ENCODE measurements around the gene BOLA1.
"Not testable (repeated sequence)": the region's sequence is repeated elsewhere in the genome, so short reads cannot be mapped to it uniquely, and the experiment has no call there.

The BOLA1 gene

DNA sequence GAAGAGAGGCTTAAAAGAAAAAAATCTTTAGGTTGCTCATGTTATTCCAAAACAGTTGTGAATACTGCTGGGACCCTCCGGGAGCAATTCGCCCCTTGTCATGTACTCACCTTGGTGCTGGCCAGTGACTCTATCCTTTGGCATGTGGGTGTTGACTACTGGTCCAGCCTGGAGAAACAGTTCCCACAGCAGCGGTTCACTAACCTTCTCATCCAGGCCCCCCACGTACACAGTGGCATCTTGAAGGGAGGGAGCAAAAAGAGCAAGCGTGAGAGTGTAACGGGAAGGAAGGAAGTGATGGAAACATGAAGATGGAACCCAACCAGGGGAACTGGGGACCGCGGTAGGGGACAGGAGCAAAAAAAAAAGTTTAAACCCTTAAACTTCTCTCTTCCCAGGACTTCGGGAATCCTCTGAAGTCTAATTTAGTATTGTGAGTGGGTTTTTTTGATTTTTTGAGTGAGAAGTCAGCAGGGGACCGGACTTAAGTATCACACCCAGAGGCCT, 27.7 kb downstream of the BOLA1 start:
- DNase-seq (ENCODE audit: low read depth), result no peak
- peak overlapping the region; percentile 70 for H3K4me3 ChIP-seq (ENCODE audit: low read depth, low read length)

DNA sequence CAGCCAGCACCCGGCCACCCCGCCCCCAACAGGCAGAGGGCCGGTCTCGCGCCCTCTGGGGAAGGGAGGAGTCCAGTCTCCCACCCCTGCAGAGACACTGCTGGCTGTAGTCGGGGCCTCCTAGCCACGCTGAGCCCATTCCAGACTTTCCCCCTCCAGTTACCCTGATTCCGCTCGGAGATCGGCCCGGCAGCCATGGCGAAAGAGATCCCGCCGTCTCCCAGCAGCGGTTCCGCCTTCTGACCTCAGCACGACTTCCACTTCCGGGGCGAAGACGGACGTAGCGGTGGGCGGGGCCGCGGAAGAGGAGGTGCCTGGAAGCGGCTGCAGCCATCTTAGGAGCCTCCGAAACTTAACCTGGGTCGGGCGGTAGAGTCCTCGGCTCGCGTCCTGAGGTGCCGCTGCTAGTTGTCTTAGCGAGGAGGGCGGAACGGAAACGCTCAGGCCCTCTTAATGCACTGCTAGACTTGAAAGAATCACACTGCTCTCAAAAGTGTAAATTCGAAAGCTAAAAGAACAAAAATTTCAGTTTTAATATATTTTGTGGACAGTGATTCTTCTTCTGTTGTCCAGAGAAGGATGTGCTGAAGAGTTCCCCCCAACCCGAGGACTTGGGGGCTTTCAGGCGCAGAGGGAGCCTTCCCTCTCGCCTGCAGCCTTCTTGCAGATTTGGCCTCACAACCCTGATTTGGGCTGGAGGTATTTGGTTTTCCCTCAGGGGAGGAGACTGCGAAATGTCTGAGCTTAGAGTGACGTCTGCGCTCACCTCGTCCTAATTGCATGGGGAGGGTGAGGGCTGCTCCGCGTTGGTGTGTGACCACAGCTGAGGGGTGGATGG, 28.4 kb downstream of the BOLA1 start, which contains the start of gene SF3B4:
TSS of gene SF3B4 (minus strand) at position 241 of the 838 bp plus-strand sequence. CDS start at position 197, 44 bp downstream.
- H3K4me3 ChIP-seq (ENCODE audit: low read depth, low read length), result peak within 1 kb of the TSS; percentile 70
- DNase-seq (ENCODE audit: low read depth), result peak; percentile 67

DNA sequence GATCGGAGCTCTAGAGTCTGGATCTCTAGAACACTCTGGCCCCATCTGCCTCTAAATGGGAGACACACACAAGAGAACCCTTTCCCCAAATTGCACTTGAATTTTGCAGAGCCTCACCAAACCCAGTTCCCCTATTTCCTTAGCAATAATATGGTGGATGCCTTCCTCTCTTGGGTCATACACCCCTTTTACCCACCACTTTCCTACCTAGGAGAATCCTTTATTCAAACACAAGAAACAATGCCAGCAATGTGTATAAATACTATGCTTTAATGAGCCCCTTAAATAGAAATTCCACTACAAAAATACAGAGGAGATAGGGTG, 29.0 kb downstream of the BOLA1 start:
- H3K4me3 ChIP-seq (ENCODE audit: low read depth, low read length), result peak overlapping the region; percentile 70
- no peak for DNase-seq (ENCODE audit: low read depth)

DNA sequence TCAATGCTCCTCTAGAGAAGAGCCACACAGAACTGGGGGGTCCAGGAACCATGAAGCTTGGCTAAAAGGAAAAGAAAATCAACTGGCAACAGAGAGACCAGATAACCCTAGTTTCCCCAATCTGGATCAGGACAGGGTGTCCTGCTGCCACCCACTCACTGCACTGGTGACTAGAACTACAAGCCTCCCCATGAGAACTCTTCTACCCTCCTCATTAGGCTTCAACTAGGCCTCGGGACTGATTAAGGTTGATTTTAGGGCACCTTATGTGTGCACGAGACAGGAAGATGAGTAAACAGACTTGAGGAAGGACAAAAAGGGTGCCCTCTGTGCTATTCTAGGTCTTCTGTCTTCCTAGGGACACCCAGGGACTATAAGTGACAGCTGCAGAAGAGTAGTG, 30.5 kb downstream of the BOLA1 start:
- DNase-seq (ENCODE audit: low read depth), result no peak
- H3K4me3 ChIP-seq (ENCODE audit: low read depth, low read length), result no peak overlapping the region

DNA sequence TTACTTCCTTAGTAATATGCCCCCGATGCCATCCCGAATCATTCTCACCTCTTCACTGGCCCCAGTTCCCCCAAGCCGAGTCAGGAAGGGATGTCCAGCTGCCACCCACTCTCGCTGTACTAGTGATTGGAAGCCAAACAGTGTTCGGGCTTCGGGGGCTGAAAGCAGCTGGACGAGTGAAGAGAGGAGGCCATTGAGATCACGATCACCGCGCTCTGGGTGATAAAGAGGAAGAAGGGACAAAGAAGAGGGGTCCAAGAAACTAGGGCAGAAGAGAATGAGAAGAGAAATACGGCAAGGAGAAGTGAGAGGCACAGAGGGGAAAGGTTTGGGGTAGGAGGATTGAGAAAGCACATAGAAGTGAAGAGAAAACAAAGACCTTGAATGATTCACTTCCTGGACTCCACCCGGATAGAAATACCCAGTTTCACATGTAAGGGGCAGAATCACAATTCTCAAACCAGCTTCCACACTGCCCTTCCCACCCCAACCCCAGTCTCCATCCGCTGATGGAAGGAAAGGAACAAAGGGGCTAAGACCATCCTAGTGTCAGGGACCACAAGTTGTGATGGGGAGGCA, 31.9 kb downstream of the BOLA1 start:
- no peak overlapping the region for H3K4me3 ChIP-seq (ENCODE audit: low read depth, low read length)
- no peak for DNase-seq (ENCODE audit: low read depth)

DNA sequence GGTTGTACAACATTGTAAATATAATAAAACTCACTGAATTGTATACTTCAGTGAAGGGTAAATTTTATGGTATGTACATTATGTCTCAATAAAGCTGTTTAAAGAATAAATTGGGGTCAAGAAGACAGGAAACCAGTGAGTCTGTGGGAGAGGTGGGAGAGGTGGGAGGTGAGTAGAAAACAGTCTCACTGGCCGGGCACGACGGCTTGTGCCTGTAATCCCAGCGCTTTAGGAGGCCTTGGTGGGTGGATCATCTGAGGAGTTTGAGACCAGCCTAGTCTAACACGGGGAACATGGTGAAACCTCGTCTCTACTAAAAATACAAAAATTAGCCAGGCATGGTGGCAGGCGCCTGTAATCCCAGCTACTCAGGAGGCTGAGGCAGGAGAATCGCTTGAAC, 33.1 kb downstream of the BOLA1 start:
- H3K4me3 ChIP-seq (ENCODE audit: low read depth, low read length), result no peak overlapping the region
- no peak for DNase-seq (ENCODE audit: low read depth)

DNA sequence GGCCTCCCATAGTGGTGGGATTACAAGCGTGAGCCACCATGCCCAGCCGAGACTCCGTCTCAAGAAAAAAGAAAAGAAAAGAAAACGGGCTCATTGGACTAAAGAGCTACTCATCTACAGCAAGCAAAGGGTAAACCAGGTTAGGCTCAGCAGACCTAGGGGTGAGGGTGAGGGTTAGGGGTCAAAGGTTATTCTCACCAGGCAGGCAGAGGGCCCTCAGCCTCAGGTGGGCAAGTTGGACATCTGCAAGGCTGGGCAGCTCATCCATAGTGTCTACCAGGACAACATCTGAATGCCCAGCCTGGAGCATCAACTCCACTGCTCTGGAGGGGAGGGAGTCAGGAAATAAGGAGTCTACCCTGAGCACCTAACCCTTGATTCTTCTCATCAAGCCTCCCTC, 33.8 kb downstream of the BOLA1 start:
- no peak overlapping the region for H3K4me3 ChIP-seq (ENCODE audit: low read depth, low read length)
- no peak for DNase-seq (ENCODE audit: low read depth)

DNA sequence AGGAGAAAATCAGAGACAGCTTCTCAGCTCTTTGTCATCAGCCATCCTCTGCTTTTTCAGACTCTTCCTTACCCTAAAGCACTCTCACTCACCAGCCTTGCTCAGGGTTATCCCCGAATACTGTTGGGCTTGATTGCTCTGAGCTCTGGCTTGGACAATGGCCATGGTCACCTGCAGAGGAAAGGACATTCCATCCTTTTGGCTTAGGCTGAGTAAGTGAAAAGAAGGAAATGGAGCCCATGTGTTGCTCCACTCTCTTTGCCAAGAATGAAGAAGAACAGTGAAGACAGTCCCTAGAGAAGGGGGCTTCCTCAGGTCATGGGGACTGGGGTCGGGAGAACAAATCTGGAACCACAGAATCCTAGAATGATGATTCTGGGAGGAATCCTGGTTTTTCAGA, 35.0 kb downstream of the BOLA1 start:
- DNase-seq (ENCODE audit: low read depth), result no peak

DNA sequence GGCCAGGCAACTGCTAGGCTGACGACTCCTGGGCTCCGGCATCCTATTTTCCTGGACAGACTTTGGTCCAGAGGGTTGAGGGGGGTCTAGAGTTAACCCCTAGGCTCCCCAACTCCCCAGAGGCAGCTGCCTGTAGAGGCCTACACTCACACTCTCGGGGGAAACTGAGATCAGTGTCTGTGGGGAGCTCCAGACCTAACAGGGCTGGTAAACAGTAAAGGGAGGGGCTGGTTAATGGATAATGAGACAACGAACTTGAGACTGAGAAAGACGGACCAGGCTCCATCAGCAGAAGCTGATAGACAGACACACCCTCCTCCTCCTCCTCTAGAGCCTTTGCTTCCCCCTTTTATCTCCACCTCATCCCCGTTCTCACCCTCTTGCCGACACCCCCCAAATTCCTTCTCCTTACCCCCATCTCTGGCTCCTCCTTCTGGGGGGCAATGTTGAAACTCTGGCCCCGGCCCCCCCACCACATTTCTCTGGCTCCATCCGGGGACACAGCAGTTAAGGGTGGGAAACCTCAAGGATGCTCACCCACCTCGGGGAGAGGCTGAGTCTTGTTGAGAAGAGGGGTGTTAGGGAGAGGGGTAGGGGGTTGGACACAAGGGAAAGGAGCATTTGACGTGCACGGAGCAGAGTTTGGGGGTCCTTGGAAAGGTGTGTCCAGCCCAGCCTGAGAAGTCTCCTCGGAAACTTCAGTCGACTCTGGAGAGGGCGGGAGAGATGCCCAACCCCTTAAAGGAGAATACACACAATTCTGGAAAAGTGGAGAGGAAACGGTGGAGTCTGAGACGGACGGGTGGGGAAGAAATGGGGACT, 37.0 kb downstream of the BOLA1 start, which contains the start of gene MTMR11:
TSS of gene MTMR11 (minus strand) at position 710 of the 822 bp plus-strand sequence. CDS start at position 478, 232 bp downstream.
- peak within 1 kb of the TSS; percentile 72 for H3K4me3 ChIP-seq (ENCODE audit: low read depth, low read length)
- no peak for DNase-seq (ENCODE audit: low read depth)

More for the DNA sequence above, 35.0 kb downstream of the BOLA1 start:
- no peak overlapping the region for H3K4me3 ChIP-seq (ENCODE audit: low read depth, low read length)

DNA sequence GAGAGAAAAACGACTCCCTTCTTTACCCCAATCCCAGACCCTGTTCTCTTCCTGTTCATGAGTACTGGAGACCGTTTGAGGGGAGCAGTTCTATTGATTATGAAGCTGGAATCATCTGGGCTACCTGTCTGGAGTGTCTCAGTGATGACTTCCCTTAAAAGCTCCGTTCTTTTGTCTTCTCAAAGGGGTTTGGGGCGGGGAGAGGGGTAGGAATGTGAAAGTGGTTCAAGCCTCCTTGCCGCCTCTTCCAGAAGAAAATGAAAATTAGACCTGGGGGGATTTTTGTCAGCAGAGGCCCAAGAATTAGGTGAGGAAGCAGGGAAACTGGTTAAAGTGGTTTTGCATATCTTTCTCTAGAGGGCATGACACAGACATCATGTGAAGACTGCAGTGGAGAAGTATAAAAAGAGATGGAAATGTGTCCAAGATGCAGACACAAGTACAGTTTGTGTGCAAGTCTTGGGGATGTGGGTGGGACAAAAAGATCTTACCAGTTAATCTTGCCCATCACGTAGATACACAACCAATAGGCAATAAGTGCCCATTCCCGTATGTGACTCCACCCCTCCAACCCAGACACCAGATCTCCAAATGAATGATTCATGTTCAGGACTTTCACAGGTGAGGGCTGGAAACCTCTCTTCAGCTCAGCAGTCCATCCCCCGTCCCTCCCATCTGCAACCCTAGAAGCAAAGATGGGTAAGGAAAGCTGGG, 37.8 kb downstream of the BOLA1 start:
- H3K4me3 ChIP-seq (ENCODE audit: low read depth, low read length), result peak overlapping the region; percentile 72
- DNase-seq (ENCODE audit: low read depth), result no peak

DNA sequence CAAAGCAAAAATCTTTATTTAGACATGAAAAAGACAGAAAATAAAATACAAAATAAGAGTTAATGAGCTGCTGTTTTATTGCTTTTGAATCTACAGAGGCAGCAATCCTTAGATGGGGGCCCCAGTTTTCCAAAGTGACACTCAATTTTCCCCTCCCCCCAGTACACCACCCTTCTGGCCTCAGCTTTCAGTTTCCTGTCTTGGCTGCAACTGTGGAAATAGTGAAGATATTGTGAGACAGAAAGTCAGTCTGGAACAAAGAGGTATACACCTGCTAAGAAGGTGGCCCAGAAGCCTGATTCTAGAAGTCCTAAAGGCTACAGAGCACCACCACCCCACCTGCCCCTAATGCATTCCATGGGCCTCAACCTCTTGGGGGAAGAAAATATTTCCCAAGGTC, 38.4 kb downstream of the BOLA1 start:
- no peak overlapping the region for H3K4me3 ChIP-seq (ENCODE audit: low read depth, low read length)
- DNase-seq (ENCODE audit: low read depth), result no peak

DNA sequence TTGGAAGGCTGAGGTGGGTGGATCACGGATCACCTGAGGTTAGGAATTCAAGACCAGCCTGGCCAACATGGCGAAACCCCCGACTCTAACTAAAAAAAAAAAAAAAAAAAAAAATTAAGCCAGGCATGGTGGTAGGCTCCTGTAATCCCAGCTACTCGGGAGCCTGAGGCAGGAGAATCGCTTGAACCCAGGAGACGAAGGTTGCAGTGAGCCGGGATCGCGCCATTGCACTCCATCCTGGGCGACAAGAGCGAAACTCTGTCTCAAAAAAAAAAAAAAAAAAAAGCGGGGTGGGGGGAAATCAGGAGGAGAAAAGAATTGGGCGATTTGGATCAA, 39.3 kb downstream of the BOLA1 start:
- not testable (repeated sequence) for H3K4me3 ChIP-seq (ENCODE audit: low read depth, low read length); DNase-seq (ENCODE audit: low read depth)

DNA sequence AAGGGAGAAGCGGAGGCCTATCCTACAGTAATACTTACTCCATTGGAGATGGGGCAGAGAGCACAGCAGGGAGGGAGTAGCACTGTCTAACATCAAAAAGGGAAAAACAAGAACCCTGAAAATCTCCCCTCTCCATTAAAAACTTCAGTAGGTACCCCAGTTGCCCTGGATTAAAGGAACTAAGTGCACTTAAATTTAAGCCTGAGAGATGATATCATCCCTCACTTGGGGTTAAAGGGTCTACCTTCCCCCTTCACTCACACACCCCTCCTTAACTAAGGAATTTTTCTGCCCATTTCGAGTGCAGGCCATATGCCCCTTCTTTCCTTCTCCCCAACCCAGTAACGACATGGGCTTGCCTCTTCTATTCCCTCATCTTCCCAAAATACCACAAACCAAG, 41.1 kb downstream of the BOLA1 start:
- H3K4me3 ChIP-seq (ENCODE audit: low read depth, low read length), result no peak overlapping the region
- DNase-seq (ENCODE audit: low read depth), result no peak

DNA sequence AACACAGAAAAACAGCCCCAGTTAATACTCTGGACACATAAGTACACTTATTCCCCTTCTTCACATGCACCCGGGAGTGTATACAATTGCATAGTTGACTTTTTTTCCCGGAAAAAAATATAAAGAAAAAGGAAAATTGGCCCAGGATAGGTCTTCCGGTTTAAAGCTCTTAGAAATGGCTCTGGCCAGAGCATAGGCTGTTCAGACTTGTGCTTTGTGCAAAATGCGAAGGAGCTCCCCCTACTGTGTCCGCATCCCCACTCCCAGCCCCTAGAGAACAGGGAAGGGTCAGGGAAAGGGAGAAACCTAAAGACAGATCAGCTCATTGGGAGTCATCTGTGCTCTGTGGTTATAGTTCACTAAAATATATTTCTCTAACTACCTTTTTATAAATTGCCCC, 42.8 kb downstream of the BOLA1 start:
- no peak for DNase-seq (ENCODE audit: low read depth)
- no peak overlapping the region for H3K4me3 ChIP-seq (ENCODE audit: low read depth, low read length)

DNA sequence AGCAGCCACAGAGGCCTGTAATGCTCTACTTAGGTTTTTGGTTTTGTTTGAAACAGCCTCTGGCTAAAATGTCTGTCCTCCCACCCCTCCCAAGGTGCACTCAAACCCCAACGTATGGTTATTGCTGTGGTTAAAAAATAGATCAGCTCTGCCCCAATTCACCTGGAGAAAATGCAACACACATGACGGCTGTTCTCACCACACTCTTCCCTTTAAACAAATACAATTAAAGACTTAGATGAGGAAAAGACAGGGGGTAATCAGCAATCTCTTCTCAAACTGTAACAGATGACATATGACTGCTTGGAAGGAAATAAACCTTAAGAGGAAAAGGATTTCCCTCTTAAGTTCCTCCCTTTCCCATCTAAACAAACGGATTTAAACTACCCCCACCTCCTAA, 43.5 kb downstream of the BOLA1 start:
- DNase-seq (ENCODE audit: low read depth), result no peak
- no peak overlapping the region for H3K4me3 ChIP-seq (ENCODE audit: low read depth, low read length)

DNA sequence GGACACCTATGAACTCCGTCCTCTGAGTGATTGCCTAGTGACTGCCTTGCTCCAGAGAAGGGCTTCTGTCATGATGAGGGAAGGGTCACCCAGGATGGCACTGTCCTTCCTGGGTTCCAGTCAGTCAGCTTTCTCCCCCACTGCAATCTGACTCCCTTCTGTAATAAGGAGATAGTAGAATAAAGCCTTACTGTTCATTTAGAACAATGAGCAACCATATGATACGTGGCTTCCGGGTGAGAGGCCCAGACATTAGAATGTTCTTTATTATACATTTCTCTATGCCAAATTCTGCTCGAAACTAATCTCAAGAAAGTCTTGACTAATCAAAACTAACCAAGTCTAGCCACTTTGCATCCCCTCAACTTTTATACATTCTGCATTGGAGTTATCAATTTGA, 45.8 kb downstream of the BOLA1 start:
- no peak overlapping the region for H3K4me3 ChIP-seq (ENCODE audit: low read depth, low read length)
- no peak for DNase-seq (ENCODE audit: low read depth)

DNA sequence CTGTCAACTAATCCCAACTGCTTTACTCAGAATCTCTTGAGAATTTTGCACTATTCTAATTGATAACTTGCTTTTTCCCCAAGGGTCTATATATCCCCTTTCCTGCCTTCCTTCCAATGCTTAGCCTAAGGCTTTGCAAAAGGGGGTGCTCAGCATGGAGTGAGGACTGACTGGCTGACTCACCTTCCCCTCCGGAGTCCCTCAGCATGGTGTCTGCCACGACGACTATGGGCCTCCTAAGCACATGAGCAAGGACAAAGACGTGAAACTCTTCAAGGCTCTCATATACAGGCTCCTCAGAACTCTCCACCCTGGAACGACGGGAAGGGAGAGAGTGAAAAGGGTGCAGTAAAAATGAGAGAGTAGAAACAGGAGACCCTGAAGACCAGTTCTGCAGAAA, 50.5 kb downstream of the BOLA1 start:
- H3K4me3 ChIP-seq (ENCODE audit: low read depth, low read length), result no peak overlapping the region
- DNase-seq (ENCODE audit: low read depth), result no peak
